C4-2B (cell line): Measurements from ENCODE around the gene PSMG4.
"Not testable (repeated sequence)": the region's sequence is repeated elsewhere in the genome, so short reads cannot be mapped to it uniquely, and the experiment has no call there.

Experiments
- H3K27ac ChIP-seq: fragments of 450-650 bp; 2 replicates; pipeline ENCODE4 v1.5.1; 2017
- CTCF ChIP-seq: fragments of 450-650 bp; conservative IDR thresholded peaks from 2 replicates; pipeline ENCODE4 v1.5.1; 2017; ENCODE audit warnings: mild to moderate bottlenecking
- ZFX ChIP-seq: fragments of 450-650 bp; IDR thresholded peaks from 2 replicates; pipeline ENCODE4 v1.6.1; 2017

Gene PSMG4

GRCh38 chr6:3237761-3238662 is 20.7 kb upstream of the PSMG4 start:
- H3K27ac ChIP-seq = no peak overlapping the region
- TF ChIP-seq ZFX = no peak
- TF ChIP-seq CTCF = no peak

- no peak overlapping the region for H3K27ac ChIP-seq
- TF ChIP-seq CTCF = no peak; the same call in 1 of the 2 replicates
- TF ChIP-seq ZFX = no peak
Observed at GRCh38 chr6:3239110-3239830, 19.5 kb upstream of the PSMG4 start.

- H3K27ac ChIP-seq = no peak overlapping the region
- TF ChIP-seq CTCF = no peak
- no peak for TF ChIP-seq ZFX
Observed at GRCh38 chr6:3240595-3240994, 18.2 kb upstream of the PSMG4 start.

- not testable (repeated sequence) for H3K27ac ChIP-seq
Observed at GRCh38 chr6:3241745-3242144, 17.0 kb upstream of the PSMG4 start.

- no peak overlapping the region for H3K27ac ChIP-seq
- TF ChIP-seq CTCF (no peak), ZFX (no peak)
Observed at GRCh38 chr6:3242768-3243167, 16.0 kb upstream of the PSMG4 start.

GRCh38 chr6:3244003-3244831 is 14.5 kb upstream of the PSMG4 start:
- TF ChIP-seq CTCF (no peak), ZFX (no peak)
- H3K27ac ChIP-seq = peak overlapping the region; percentile 13

GRCh38 chr6:3244832-3245161 is 13.9 kb upstream of the PSMG4 start:
- peak overlapping the region; percentile 11; the same call in 1 of the 2 replicates for H3K27ac ChIP-seq

GRCh38 chr6:3245216-3245615 is 13.5 kb upstream of the PSMG4 start:
- TF ChIP-seq CTCF = no peak
- no peak for TF ChIP-seq ZFX
- peak overlapping the region; percentile 11; the same call in 1 of the 2 replicates for H3K27ac ChIP-seq
